Embryonic facial prominence (tissue), 1 donor: ENCODE data around the gene CAPN8.

Experiments used
- DNase-seq: peaks from one replicate; pipeline ENCODE4 v3.0.0-alpha.2; 2016; ENCODE audit errors: extremely low spot score

Gene CAPN8

DNA sequence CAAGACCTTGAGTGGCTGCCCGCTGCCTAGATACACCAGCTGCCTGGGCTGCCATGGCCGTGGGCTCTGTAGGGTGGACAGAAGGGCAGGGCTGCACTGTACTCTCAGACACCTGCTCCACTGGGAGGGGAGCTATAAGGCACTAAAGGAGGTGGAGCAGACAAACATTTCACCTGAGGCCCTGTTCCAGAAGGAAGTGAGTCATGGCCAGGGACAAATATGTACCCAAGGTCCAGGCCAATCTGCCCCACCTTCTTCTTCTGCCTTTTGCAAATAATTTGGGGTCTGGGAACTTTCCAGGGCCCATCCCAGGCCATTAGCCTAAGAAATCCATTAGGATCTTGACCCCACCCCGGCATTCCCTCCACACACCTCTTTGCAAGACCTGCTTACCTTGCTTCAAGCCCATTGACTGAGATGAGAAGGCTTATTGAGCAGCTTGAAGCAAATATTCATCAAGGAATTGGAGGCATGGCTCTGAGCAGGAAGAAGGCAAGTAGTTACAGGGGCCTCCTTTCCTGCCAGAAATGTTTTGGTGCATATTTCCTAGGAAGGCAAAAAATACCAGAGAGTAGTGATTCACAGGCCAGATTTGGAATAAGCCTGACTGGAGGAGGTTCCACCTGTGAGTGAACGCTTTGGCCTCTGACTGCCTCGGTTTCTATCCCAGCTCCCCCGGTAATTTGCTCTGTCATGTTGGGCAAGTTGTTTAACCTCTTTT is at the start of gene CAPN8:
TSS of gene CAPN8 (minus strand) at position 110 of the 721 bp plus-strand sequence. CDS start at position 55, 55 bp downstream.
- no peak for DNase-seq

DNA sequence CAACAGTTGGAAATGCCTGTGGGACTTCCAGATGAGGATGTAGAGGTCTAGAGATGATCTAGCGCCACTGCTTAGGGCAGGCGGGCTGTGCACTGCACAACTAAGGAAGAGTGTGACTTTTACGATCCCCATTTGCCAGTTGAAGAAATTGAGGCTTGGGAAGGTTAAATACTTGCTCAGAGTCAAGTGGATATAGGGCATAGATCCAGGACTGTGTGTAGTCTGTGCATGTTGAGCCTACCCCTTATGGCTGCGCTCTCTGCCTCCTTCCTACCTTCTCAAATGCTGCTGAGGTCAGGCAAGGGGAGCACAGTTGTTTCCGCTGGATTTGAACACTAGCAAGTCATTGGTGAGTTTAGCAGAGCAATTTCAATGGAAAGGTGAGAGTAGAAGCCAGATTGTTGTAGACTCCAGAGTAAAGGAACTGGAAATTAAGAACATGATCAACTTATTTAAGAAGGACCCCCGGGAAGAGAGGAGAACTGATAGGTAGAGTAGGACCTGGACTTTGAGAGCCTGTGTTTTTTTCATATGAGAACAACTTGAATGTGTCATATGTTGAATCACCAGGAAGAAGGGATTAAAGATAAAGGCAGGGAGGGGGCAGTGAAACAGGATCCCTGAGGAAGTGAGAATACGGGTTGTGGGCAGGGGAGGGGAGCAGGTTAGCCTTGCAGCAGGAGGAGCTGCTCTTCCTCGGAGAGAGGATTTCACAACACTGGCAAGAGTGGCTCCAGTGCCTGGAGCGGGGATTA is 49.5 kb upstream of the CAPN8 start:
- no peak for DNase-seq

DNA sequence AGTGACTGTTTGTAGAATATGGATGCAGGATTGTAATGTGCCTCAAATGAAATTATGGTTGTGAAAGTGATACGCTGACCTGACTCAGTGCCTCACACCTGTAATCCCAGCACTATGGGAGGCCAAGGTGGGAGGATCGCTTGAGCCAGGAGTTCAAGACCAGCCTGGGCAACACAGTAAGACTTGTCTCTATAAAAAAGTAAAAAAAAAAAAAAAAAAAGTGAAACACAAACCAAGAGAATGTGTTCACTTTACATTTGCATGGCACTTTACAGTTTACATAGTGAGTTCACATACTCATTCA is 48.9 kb upstream of the CAPN8 start:
- DNase-seq, result no peak

DNA sequence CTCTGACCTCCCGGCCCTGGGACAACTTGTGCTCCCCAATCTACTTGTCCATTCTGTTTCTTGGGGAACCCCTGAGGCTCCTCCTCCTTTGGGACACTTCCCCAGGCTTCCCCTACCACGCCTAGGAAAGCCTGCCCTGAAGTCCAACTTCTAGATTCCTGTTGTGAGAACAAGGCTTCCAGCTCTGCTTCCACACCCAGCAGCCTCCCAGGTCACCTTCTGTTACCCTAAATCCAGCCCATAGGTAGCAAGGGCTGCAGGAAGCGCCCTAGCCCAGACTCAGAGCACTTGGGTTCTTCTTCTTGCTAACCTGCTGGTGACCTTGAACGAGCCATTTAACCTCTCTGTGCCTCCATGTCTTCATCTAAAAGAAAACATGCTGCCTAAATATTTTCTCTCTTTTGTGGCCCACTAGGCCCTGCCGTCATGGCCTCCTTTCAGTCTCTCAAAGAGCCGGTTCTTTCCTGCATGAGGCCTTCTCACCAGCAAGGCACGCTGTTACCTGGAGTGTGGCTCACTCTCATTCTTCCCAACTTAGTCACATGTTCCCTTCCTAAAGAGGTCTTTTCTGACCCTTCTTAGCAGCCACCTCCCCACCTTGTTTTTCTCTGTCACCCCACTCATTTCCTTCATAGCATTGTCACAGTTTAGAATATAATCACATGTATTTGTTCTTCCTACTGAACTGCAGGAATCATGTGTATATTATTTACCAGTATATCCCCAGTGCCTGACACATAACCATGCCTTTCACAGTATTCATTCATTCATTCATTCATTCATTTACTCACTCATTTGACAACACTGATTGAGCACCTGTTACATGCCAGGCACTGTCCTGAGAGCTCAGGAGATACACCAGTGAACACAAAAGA is 48.3 kb upstream of the CAPN8 start:
- DNase-seq, result no peak

- no peak for DNase-seq
Observed at GRCh38 chr1:223712850-223713474, 47.5 kb upstream of the CAPN8 start.

- DNase-seq, result peak; percentile 53
Observed at GRCh38 chr1:223712194-223712849, 46.8 kb upstream of the CAPN8 start, which contains the start of gene CAPN2. CAPN2 (plus strand) TSS chr1:223712539; CDS start chr1:223712641, 102 bp downstream.

DNA sequence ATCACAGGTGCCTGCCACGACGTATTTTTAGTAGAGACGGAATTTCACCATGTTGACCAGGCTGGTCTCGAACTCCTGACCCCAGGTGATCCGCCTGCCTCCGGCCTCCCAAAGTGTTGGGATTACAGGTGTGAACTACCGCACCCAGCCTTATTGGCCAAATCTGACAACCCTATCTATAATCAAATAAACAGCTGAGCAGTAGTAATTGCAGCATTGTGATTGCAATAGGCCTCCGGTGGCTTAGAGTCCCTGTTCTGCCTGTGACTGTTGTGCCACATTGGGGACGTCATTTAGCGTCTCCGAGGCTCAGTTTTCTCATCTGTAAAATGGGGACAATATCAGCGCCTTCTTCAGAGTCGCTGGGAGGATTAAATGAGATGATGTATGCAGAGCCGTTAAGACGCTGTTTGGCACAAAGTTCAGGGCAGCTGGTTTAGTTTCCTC is 46.3 kb upstream of the CAPN8 start:
- DNase-seq, result no peak

- no peak for DNase-seq
Observed at GRCh38 chr1:223711173-223711572, 45.7 kb upstream of the CAPN8 start.

GRCh38 chr1:223710179-223711133 is 45.0 kb upstream of the CAPN8 start:
- DNase-seq, result no peak

- DNase-seq, result peak; percentile 40
Observed at GRCh38 chr1:223709598-223709997, 44.1 kb upstream of the CAPN8 start.

DNA sequence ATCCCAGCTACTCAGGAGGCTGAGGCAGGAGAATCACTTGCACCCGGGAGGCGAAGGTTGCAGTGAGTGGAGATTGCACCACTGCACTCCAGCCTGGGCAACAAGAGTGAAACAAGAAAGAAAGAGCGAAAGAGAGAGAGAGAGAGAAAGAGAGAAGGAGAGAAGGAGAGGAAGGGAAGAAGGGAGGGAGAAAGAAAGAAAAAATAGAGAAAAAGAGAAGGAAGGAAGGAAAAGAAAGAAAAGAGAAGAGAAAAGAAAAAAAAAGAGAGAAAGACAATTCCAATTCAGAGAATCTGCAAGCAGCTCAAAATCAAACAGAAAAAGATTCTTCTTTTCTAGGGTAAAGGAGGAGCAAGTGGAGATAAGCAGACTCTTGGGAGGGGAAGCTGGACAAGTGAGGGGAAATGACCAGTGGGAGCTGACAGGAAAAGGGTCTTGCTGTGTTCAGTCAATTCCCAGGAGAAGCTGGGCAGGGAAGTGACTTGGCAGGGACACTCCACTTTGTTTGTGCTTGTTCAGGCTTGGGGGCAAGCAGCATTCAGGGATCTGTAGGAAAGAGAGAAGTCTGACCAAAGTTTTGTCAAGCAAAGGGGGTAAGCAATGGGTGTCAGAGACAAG is 43.3 kb upstream of the CAPN8 start:
- no peak for DNase-seq

DNA sequence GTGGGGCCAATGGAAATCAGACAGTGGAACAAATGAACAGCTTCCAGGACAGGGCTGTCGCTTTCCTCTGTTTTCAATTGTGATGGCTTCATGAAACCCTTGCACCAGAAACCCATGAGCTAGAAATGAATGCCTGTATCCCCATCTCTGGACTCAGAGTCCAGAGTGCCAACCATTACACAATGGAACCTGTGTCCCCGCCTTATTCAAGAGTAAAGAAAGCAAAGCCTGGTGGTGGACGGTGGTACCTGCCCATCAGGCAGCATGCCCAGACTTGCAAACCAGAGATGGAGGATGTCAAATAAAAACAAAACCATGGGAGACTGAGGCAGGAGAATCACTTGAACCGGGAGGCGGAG is 42.5 kb upstream of the CAPN8 start:
- DNase-seq, result no peak

GRCh38 chr1:223707256-223708000 is 41.9 kb upstream of the CAPN8 start:
- DNase-seq, result no peak

GRCh38 chr1:223706077-223706973 is 40.8 kb upstream of the CAPN8 start:
- DNase-seq, result peak; percentile 81

- no peak for DNase-seq
Observed at GRCh38 chr1:223704921-223705878, 39.7 kb upstream of the CAPN8 start.

DNA sequence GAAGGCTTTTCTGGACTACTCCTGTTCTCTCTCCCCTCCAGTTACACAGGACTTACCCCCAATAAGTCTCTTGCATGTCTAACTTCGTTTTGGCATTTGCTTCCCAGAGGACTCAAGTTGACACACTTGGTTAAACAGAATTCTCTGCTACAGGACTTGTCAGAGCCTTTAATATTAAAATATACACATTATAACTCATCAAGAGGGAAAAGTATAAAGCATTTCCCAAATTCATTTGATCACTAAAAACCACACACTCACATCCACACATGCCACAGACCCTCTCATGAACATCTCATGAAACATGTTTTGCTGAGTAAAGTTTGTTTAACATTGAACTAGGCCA is 38.1 kb upstream of the CAPN8 start:
- no peak for DNase-seq
